Measurements from ENCODE around the gene MLLT1. TPM values are rescaled to one million over a fixed set of nuclear protein-coding genes. Genes with fewer than 3 reads are reported as not detected.
"Not testable (repeated sequence)": the region's sequence is repeated elsewhere in the genome, so short reads cannot be mapped to it uniquely, and the experiment has no call there.

The MLLT1 gene
- total RNA-seq, 1 donor from 2014 or later, result 59.2 TPM

DNA sequence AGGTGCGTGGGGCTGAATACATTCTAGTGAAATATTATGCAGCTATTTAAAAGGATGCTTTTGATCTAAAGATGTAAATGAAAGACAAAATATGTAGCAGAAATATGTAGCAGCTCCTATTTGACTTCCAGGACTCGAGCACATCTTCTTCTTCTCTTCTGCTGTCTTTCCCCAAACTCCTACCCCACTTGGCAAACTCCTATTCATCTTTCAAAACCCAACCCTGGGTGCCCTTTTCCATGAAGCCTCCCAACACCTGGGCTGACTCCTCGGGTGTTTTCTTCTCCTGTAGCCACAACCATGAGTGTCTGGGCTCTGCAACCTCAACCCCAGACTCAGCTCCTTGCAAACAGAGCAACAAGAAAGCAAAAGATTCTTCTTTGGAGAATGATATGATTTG is 42.5 kb upstream of the MLLT1 start:
- Mint-ChIP-seq H3K36me3 (ENCODE audit: low read depth, unreplicated experiment) (peaks cover 8% of the 10 kb centered on the region), H3K9me3 (ENCODE audit: unreplicated experiment) (peaks cover 23% of the 10 kb centered on the region), H3K27ac (ENCODE audit: unreplicated experiment) (no peak overlapping the region), H3K4me3 (ENCODE audit: unreplicated experiment) (no peak overlapping the region), H3K4me1 (ENCODE audit: unreplicated experiment) (no peaks in the 10 kb centered on the region), H3K27me3 (ENCODE audit: unreplicated experiment) (peaks cover 14% of the 10 kb centered on the region)
- no peak for TF ChIP-seq CTCF (IDR thresholded peaks at IDR 0.05; ENCODE audit: unreplicated experiment)
- DNase-seq (ENCODE audit: low spot score), result no peak

- H3K4me3 Mint-ChIP-seq (ENCODE audit: unreplicated experiment), result no peak overlapping the region
- no peaks in the 10 kb centered on the region for H3K4me1 Mint-ChIP-seq (ENCODE audit: unreplicated experiment)
- peaks cover 4% of the 10 kb centered on the region for H3K27me3 Mint-ChIP-seq (ENCODE audit: unreplicated experiment)
- H3K27ac Mint-ChIP-seq (ENCODE audit: unreplicated experiment), result no peak overlapping the region
- peaks cover 13% of the 10 kb centered on the region for H3K9me3 Mint-ChIP-seq (ENCODE audit: unreplicated experiment)
- peaks cover 5% of the 10 kb centered on the region for H3K36me3 Mint-ChIP-seq (ENCODE audit: low read depth, unreplicated experiment)
- no peak for DNase-seq (ENCODE audit: low spot score)
- TF ChIP-seq CTCF (IDR thresholded peaks at IDR 0.05; ENCODE audit: unreplicated experiment), result no peak
Measured at GRCh38 chr19:6319376-6319775, 39.6 kb upstream of the MLLT1 start.

DNA sequence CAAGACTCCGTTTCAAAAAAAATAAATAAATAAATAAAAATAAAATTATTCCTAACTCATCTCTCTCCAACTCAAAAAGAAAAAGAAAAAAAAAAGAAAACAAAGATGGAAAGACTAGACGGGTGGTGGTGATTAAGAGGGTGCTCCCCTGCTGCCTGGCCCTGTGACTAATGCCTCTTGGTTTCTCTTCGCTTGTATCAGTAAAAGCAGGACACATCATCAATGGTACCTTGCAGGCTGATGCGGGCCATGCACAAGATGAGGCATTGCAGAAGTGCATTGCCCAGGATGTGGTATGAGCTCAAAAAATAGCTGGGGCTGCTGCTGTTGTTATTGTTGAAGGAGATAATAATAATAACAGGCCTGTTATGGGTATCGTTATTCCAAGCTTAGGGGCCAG is 39.0 kb upstream of the MLLT1 start:
- H3K4me3 Mint-ChIP-seq (ENCODE audit: unreplicated experiment), result no peak overlapping the region
- no peak for DNase-seq (ENCODE audit: low spot score)
- H3K36me3 Mint-ChIP-seq (ENCODE audit: low read depth, unreplicated experiment), result peaks cover 5% of the 10 kb centered on the region
- no peak overlapping the region for H3K27ac Mint-ChIP-seq (ENCODE audit: unreplicated experiment)
- H3K4me1 Mint-ChIP-seq (ENCODE audit: unreplicated experiment), result no peaks in the 10 kb centered on the region
- H3K27me3 Mint-ChIP-seq (ENCODE audit: unreplicated experiment), result peaks cover 4% of the 10 kb centered on the region
- H3K9me3 Mint-ChIP-seq (ENCODE audit: unreplicated experiment), result peaks cover 13% of the 10 kb centered on the region
- TF ChIP-seq CTCF (IDR thresholded peaks at IDR 0.05; ENCODE audit: unreplicated experiment), result no peak

GRCh38 chr19:6315646-6316045 is 35.9 kb upstream of the MLLT1 start:
- H3K27ac Mint-ChIP-seq (ENCODE audit: unreplicated experiment); DNase-seq (ENCODE audit: low spot score); H3K36me3 Mint-ChIP-seq (ENCODE audit: low read depth, unreplicated experiment); H3K4me3 Mint-ChIP-seq (ENCODE audit: unreplicated experiment); H3K4me1 Mint-ChIP-seq (ENCODE audit: unreplicated experiment); H3K27me3 Mint-ChIP-seq (ENCODE audit: unreplicated experiment): not testable (repeated sequence)
- H3K9me3 Mint-ChIP-seq (ENCODE audit: unreplicated experiment), result peaks cover 14% of the 10 kb centered on the region

DNA sequence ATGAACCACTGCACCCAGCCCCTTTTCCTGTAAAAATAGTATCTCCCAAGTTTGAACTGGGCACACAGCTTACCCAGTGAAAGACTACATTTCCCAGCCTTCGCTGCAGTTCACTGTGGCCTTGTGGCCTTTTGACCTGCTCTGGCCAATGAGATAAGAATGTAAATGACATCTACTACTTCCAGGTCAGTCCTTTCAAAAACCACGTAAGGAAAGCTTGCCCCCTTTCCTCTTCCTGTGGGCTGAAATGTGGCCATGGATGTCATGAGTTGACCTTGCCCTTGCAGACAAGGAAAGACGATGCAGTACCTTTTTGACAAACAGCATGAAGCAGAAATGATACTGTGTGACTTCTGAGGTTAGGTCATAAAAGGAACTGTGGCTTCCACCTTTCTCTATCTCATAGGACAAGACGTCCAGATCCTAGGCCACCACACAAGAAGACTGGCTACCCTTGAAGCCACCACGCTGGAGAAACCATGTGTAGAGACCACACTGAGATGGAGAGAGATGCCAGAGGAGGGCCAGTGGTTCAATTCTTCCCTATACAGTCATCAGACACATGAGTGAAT is 33.7 kb upstream of the MLLT1 start:
- Mint-ChIP-seq H3K9me3 (ENCODE audit: unreplicated experiment) (peaks cover 11% of the 10 kb centered on the region), H3K27ac (ENCODE audit: unreplicated experiment) (no peak overlapping the region), H3K4me1 (ENCODE audit: unreplicated experiment) (no peaks in the 10 kb centered on the region), H3K36me3 (ENCODE audit: low read depth, unreplicated experiment) (no peaks in the 10 kb centered on the region), H3K4me3 (ENCODE audit: unreplicated experiment) (no peak overlapping the region), H3K27me3 (ENCODE audit: unreplicated experiment) (no peaks in the 10 kb centered on the region)
- no peak for DNase-seq (ENCODE audit: low spot score)
- TF ChIP-seq CTCF (IDR thresholded peaks at IDR 0.05; ENCODE audit: unreplicated experiment), result no peak
